HepG2 (cell line): ENCODE measurements around the gene ENTREP1. TPM values are rescaled to one million over a fixed set of nuclear protein-coding genes. Genes with fewer than 3 reads are reported as not detected.
"Not testable (repeated sequence)": the region's sequence is repeated elsewhere in the genome, so short reads cannot be mapped to it uniquely, and the experiment has no call there.

Source experiments
- ATAC-seq: fragments of 200-7000 bp; cut with Tn5 transposase; 3 replicates; pipeline ENCODE4 v1.9.1; 2020; ENCODE audit warnings: mild to moderate bottlenecking, moderate library complexity
- BruUV-seq: library from RNA; stranded (reverse); fragments of 400-500 nt; replicated peaks from 2 replicates; lab custom pipeline; 2021; lab: Mats Ljungman, UMichigan
- CTCF ChIA-PET: fragments of 300-600 bp; formaldehyde crosslinking; extraction: SDS; loops from one replicate; lab custom pipeline; 2021; ENCODE audit warnings: low total read pairs, inconsistent platforms, low intra/inter-chr PET ratio; lab: Yijun Ruan, JAX
- POLR2A ChIA-PET: fragments of 350-600 bp; sonication (Branson Sonifier 250); formaldehyde crosslinking; loops from one replicate; lab custom pipeline; 2020; ENCODE audit warnings: antibody characterized with exemption, inconsistent platforms; lab: Yijun Ruan, JAX
- DNase-seq: peaks from one replicate; pipeline ENCODE4 v3.0.0-alpha.2; 2015; ENCODE audit warnings: low spot score
- FAIRE-seq: peaks from 3 replicates; lab custom pipeline; 2011; peaks lifted over from hg19 to GRCh38; lab: Jason Lieb, UNC
- H2AFZ ChIP-seq: one replicate; pipeline ENCODE4 v1.6.1; 2011; ENCODE audit warnings: low read length, inconsistent platforms
- H3K27ac ChIP-seq: fragments of 300-600 bp; 3 replicates; pipeline ENCODE4 v1.8.0; 2011; ENCODE audit warnings: mixed run types, mild to moderate bottlenecking, mixed read lengths, low read length, inconsistent platforms; ENCODE audit not compliant: insufficient read depth; ENCODE audit errors: extremely low read length
- H3K27me3 ChIP-seq, 2 experiments: fragments of 200-600 bp in 1 of 2; 2 replicates in 1 of 2; 3 replicates in 1 of 2; pipeline versions ENCODE4 v1.6.0 to v1.8.0; 2011; ENCODE audit warnings: low read length in 2 of 2, mild to moderate bottlenecking in 2 of 2, moderate library complexity in 2 of 2, inconsistent platforms in 1 of 2; ENCODE audit not compliant: insufficient read depth in 2 of 2, control insufficient read depth in 1 of 2
- H3K36me3 ChIP-seq, 2 experiments: fragments of 200-600 bp in 1 of 2; replicated peaks in 1 of 2; 2 replicates in 1 of 2; 3 replicates in 1 of 2; pipeline versions ENCODE4 v1.5.1 to v1.8.0; 2011; ENCODE audit warnings: low read length in 2 of 2, inconsistent platforms in 1 of 2; ENCODE audit not compliant: insufficient read depth in 2 of 2, control insufficient read depth in 1 of 2
- H3K4me1 ChIP-seq: 2 replicates; pipeline ENCODE4 v1.5.1; 2012; ENCODE audit warnings: low read length, inconsistent platforms; ENCODE audit not compliant: insufficient read depth
- H3K4me2 ChIP-seq: 2 replicates; pipeline ENCODE4 v1.6.0; 2011; ENCODE audit warnings: low read depth, low read length, inconsistent platforms
- H3K4me3 ChIP-seq, 3 experiments: fragments of 200-600 bp in 1 of 3; sonication (generic), shearing (Covaris generic) in 1 of 3; replicated peaks in 1 of 3; 2 replicates each; pipeline ENCODE4 v1.5.1; 2011 to 2016; ENCODE audit warnings: low read length in 3 of 3, inconsistent platforms in 2 of 3, low read depth in 2 of 3, mild to moderate bottlenecking in 2 of 3, control low read depth in 1 of 3, mixed read lengths in 1 of 3; ENCODE audit not compliant: insufficient read depth in 1 of 3
- H3K79me2 ChIP-seq: one replicate; pipeline ENCODE4 v1.6.1; 2011; ENCODE audit warnings: low read length, inconsistent platforms; ENCODE audit not compliant: insufficient read depth
- H3K9ac ChIP-seq: 2 replicates; pipeline ENCODE4 v1.6.0; 2011; ENCODE audit warnings: mild to moderate bottlenecking, low read depth, low read length, inconsistent platforms; ENCODE audit not compliant: insufficient read depth
- H3K9me3 ChIP-seq: 2 replicates; pipeline ENCODE4 v1.5.1; 2012; ENCODE audit warnings: mild to moderate bottlenecking, low read length
- H4K20me1 ChIP-seq: 2 replicates; pipeline ENCODE4 v1.6.0; 2011; ENCODE audit warnings: inconsistent platforms, mild to moderate bottlenecking, low read length, moderate library complexity; ENCODE audit not compliant: insufficient read depth
- CREBL2 ChIP-seq: sonication (generic); formaldehyde crosslinking; IDR thresholded peaks from 2 replicates; pipeline ENCODE4 v1.8.1; 2023; ENCODE audit warnings: missing genetic modification reagents, mild to moderate bottlenecking, borderline replicate concordance
- GTF3A ChIP-seq: sonication (generic); formaldehyde crosslinking; conservative IDR thresholded peaks from 2 replicates; pipeline ENCODE4 v1.4.0; 2020; ENCODE audit warnings: mild to moderate bottlenecking, missing genetic modification reagents
- MNT ChIP-seq: fragments of 450-650 bp; IDR thresholded peaks from 2 replicates; pipeline ENCODE4 v1.6.1; 2016
- TBL1XR1 ChIP-seq: fragments of 150-350 bp; IDR thresholded peaks from 2 replicates; pipeline ENCODE4 v1.6.1; 2014; ENCODE audit warnings: borderline replicate concordance, low read length; ENCODE audit not compliant: partially characterized antibody
- ZNF703 ChIP-seq: sonication (generic); formaldehyde crosslinking; IDR thresholded peaks from 2 replicates; pipeline ENCODE4 v1.5.1; 2020; ENCODE audit warnings: missing genetic modification reagents, mild to moderate bottlenecking, moderate library complexity, borderline replicate concordance
- WGBS: methylation state at CpG from one replicate; pipeline ENCODE4 v1.1.6; 2017; ENCODE audit warnings: low lambda C conversion rate; 5-methylcytosine and 5-hydroxymethylcytosine counted together
- in situ Hi-C: cut with HindIII; loops from 2 replicates; pipeline ENCODE4 v1.10.0; 2017; ENCODE audit warnings: low pct_unique_long_range_greater_than_20kb; ENCODE audit not compliant: extremely low pct_ligation_motif_present
- intact Hi-C: fragments of 100-400 bp; cut with micrococcal nuclease; formaldehyde crosslinking; loops from one replicate; pipeline ENCODE4 v1.10.0; 2022; ENCODE audit not compliant: unreplicated experiment
- polyA plus RNA-seq, 8 experiments: library from polyadenylated mRNA; depleted of rRNA in 3 of 8; stranded (reverse) in 7 of 8; unstranded in 1 of 8; fragments of >200 nt; fragmentation: Illumina TruSeq in 4 of 8; extraction: Trizol in 4 of 8; gene quantifications; 2 replicates each; pipeline versions ENCODE4 v1.2.1 to v1.2.3, GENCODE V29; 2011 to 2016; ENCODE audit warnings: low read depth in 4 of 8, missing spikeins in 1 of 8, mixed read lengths in 1 of 8; ENCODE audit not compliant: insufficient read depth in 1 of 8
- total RNA-seq, 5 experiments: library from RNA; depleted of rRNA; stranded (reverse); fragments of >200 nt; fragmentation: Illumina TruSeq; extraction: Trizol; gene quantifications; 2 replicates each; pipeline ENCODE4 v1.2.3, GENCODE V29; 2016; ENCODE audit warnings: low read depth in 1 of 5

ENTREP1 gene
- total and polyA plus RNA-seq, 2 of the 13 experiments (the other 11 are each of a cell fraction or from before 2014, with no cell fraction given), result not detected

GRCh38 chr9:69397384-69398214, 72.6 kb downstream of the ENTREP1 start (continued):
- TF ChIP-seq MNT, result no peak

GRCh38 chr9:69400470-69400869, 75.5 kb downstream of the ENTREP1 start:
- H4K20me1 ChIP-seq, result no peaks in the 10 kb centered on the region
- no peaks in the 10 kb centered on the region for H3K9me3 ChIP-seq
- DNase-seq (no peak), FAIRE-seq (no peak), ATAC-seq (no peak)
- no peaks in the 10 kb centered on the region for H3K36me3 ChIP-seq
- no peak overlapping the region for H2AFZ ChIP-seq
- no TSS peak for BruUV-seq
- in situ Hi-C loops (no loop called here), intact Hi-C loops (no loop called here)
- H3K4me3 ChIP-seq, result no peak overlapping the region
- POLR2A ChIA-PET, result no interaction called here
- H3K4me1 ChIP-seq, result no peaks in the 10 kb centered on the region
- 0 out of 5 replicates have a peak, but pooled peaks cover 0 to 5% of the 10 kb centered on the region in 2 experiments for H3K27me3 ChIP-seq
- H3K9ac ChIP-seq, result no peak overlapping the region
- H3K79me2 ChIP-seq, result no peaks in the 10 kb centered on the region
- no peak overlapping the region for H3K27ac ChIP-seq
- H3K4me2 ChIP-seq, result no peak overlapping the region
- 0% methylated on average over 1 of the region's 1 CpG for WGBS
- TF ChIP-seq TBL1XR1, result no peak
- no peak for TF ChIP-seq ZNF703 (CRISPR knock-in tag)
- TF ChIP-seq GTF3A (CRISPR knock-in tag), result no peak
- TF ChIP-seq CREBL2 (CRISPR knock-in tag), result no peak
- CTCF ChIA-PET, result no interaction called here

GRCh38 chr9:69409936-69410335, 84.9 kb downstream of the ENTREP1 start:
- POLR2A ChIA-PET, intact Hi-C loops, H3K4me1 ChIP-seq, BruUV-seq, FAIRE-seq, ATAC-seq, H3K9ac ChIP-seq, H3K27ac ChIP-seq, H2AFZ ChIP-seq, H3K4me2 ChIP-seq, H3K4me3 ChIP-seq, H3K36me3 ChIP-seq, in situ Hi-C loops, DNase-seq, H3K9me3 ChIP-seq, CTCF ChIA-PET, H4K20me1 ChIP-seq, H3K79me2 ChIP-seq: not testable (repeated sequence)
- H3K27me3 ChIP-seq, result peaks cover 0 to 25% of the 10 kb centered on the region in 2 experiments; a peak in 2 of 5 replicates
- 68% methylated on average over 6 of the region's 6 CpGs for WGBS
